GM12864 (cell line): ENCODE data around the gene CDH13.

Source experiments
- DNase-seq: peaks from one replicate; pipeline ENCODE4 v3.0.0-alpha.2; 2011; ENCODE audit warnings: low read depth
- H3K4me3 ChIP-seq: 2 replicates; pipeline ENCODE4 v1.5.1; 2011; ENCODE audit warnings: mild to moderate bottlenecking, low read depth, low read length, control low read depth
- CTCF ChIP-seq: IDR thresholded peaks from 2 replicates; pipeline ENCODE4 v1.5.1; 2011; ENCODE audit warnings: low read depth, mild to moderate bottlenecking, moderate library complexity, low read length, control low read depth, inconsistent platforms; ENCODE audit errors: missing control alignments

The CDH13 gene

GRCh38 chr16:82767198-82767597 lies 140.4 kb downstream of the CDH13 start:
- H3K4me3 ChIP-seq: no peak overlapping the region
- no peak for DNase-seq
- TF ChIP-seq CTCF: no peak

GRCh38 chr16:82767808-82768207 lies 141.0 kb downstream of the CDH13 start:
- TF ChIP-seq CTCF: no peak
- no peak overlapping the region for H3K4me3 ChIP-seq
- no peak for DNase-seq

- no peak for TF ChIP-seq CTCF
- H3K4me3 ChIP-seq: no peak overlapping the region
- no peak for DNase-seq
These were observed 143.1 kb downstream of the CDH13 start for GRCh38 chr16:82769845-82770244.

- H3K4me3 ChIP-seq: no peak overlapping the region
- no peak for DNase-seq
- TF ChIP-seq CTCF: no peak
These were observed 145.4 kb downstream of the CDH13 start for GRCh38 chr16:82772215-82772614.

- no peak overlapping the region for H3K4me3 ChIP-seq
- no peak for DNase-seq
- TF ChIP-seq CTCF: no peak
These were observed 146.2 kb downstream of the CDH13 start for GRCh38 chr16:82773018-82773417.

- DNase-seq: no peak
- no peak overlapping the region for H3K4me3 ChIP-seq
- no peak for TF ChIP-seq CTCF
These were observed 149.8 kb downstream of the CDH13 start for GRCh38 chr16:82776470-82777146.

GRCh38 chr16:82782715-82783251 lies 156.0 kb downstream of the CDH13 start:
- no peak for TF ChIP-seq CTCF
- DNase-seq: no peak
- no peak overlapping the region for H3K4me3 ChIP-seq
